ENCODE results near the gene SNTB2. TPM values are rescaled to one million over a fixed set of nuclear protein-coding genes. Genes with fewer than 3 reads are reported as not detected.

Gene SNTB2
- total RNA-seq, 1 experiment from 2014 or later: 20.2 TPM

DNA sequence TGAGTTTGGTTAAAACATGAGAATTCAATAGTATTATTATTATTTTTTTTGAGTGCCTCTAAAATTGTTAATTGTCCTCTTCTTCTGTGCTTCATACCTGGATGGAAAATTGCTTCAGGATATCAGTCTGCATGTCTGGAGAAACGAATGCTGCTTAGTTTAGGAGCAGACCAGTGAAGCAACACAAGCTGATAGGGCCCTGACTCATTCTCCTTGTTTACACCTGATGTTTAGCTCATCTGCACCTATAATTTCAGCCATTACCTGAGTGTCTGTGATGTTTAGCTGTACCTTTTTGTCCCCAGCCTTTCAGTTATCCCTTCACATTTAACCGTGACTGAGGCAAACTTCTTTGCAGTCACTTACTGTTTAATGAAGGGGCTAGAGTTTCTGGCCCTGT lies 14.8 kb downstream of the SNTB2 start:
- no peak overlapping the region for H2BK5ac ChIP-seq (ENCODE audit: insufficient read length, low read length)
- H3K23ac ChIP-seq (ENCODE audit: insufficient read length, low read depth, low read length): no peak overlapping the region
- H3K4me1 Mint-ChIP-seq: no peaks in the 10 kb centered on the region
- H4K20me1 ChIP-seq (ENCODE audit: control insufficient read depth, insufficient read depth, insufficient read length): no peaks in the 10 kb centered on the region
- H4K8ac ChIP-seq (replicated peaks; ENCODE audit: insufficient read length, low read depth, low read length): no peak overlapping the region
- TF ChIP-seq, protein P1, sequence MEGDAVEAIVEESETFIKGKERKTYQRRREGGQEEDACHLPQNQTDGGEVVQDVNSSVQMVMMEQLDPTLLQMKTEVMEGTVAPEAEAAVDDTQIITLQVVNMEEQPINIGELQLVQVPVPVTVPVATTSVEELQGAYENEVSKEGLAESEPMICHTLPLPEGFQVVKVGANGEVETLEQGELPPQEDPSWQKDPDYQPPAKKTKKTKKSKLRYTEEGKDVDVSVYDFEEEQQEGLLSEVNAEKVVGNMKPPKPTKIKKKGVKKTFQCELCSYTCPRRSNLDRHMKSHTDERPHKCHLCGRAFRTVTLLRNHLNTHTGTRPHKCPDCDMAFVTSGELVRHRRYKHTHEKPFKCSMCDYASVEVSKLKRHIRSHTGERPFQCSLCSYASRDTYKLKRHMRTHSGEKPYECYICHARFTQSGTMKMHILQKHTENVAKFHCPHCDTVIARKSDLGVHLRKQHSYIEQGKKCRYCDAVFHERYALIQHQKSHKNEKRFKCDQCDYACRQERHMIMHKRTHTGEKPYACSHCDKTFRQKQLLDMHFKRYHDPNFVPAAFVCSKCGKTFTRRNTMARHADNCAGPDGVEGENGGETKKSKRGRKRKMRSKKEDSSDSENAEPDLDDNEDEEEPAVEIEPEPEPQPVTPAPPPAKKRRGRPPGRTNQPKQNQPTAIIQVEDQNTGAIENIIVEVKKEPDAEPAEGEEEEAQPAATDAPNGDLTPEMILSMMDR (conservative IDR thresholded peaks at IDR 0.05): no peak
- H3K56ac ChIP-seq (ENCODE audit: insufficient read length, low read depth, low read length): no peak overlapping the region
- no peaks in the 10 kb centered on the region; a peak in 1 of 7 replicates for H3K36me3 Mint-ChIP-seq (ENCODE audit: insufficient read depth in 1 of 3, low read depth in 3 of 3)
- H3K79me2 ChIP-seq (ENCODE audit: insufficient read depth, low read length): peaks cover 3% of the 10 kb centered on the region; the same call in 1 of the 2 replicates
- no peaks in the 10 kb centered on the region for H3K27me3 Mint-ChIP-seq (ENCODE audit: low read depth)
- H3K27me3 ChIP-seq (ENCODE audit: insufficient read depth, low read length): no peaks in the 10 kb centered on the region
- no peak overlapping the region for H2BK12ac ChIP-seq (ENCODE audit: insufficient read length, low read depth, low read length)
- H4K91ac ChIP-seq (ENCODE audit: insufficient read length, low read depth, low read length): no peak overlapping the region
- no peaks in the 10 kb centered on the region for H3K9me3 ChIP-seq (ENCODE audit: control insufficient read depth, low read depth, low read length)
- H3K9ac ChIP-seq (ENCODE audit: extremely low read depth, insufficient read length, low read length): no peak overlapping the region
- H2BK120ac ChIP-seq (ENCODE audit: low read depth, low read length, poor library complexity, severe bottlenecking): no peak overlapping the region
- WGBS (ENCODE audit: extremely low coverage, insufficient read length, low lambda C conversion rate): no CpG with 5 or more reads among the region's 2 CpGs
- no peak overlapping the region for H3K18ac ChIP-seq (ENCODE audit: insufficient read length, low read depth, low read length)
- no peak overlapping the region for H2BK15ac ChIP-seq (ENCODE audit: low read depth, low read length)
- no peak overlapping the region for H3K4me3 Mint-ChIP-seq
- no peak overlapping the region for H4K5ac ChIP-seq (ENCODE audit: insufficient read length, low read depth, low read length)
- H3K23me2 ChIP-seq (ENCODE audit: insufficient read length, low read depth, low read length, poor library complexity, severe bottlenecking): no peaks in the 10 kb centered on the region
- no peak overlapping the region for H2AK5ac ChIP-seq (ENCODE audit: insufficient read length, low read length)
- no peak overlapping the region for H3K4ac ChIP-seq (ENCODE audit: low read depth, low read length)
- no peaks in the 10 kb centered on the region for H3K4me1 ChIP-seq (ENCODE audit: insufficient read depth, low read length)
- no peak overlapping the region for H3K27ac ChIP-seq (ENCODE audit: insufficient read length, low read depth, low read length)
- H3K9me3 Mint-ChIP-seq: no peaks in the 10 kb centered on the region
- no peak overlapping the region for H3T11ph ChIP-seq (ENCODE audit: low read length)
- no peak overlapping the region for H2BK20ac ChIP-seq (ENCODE audit: low read depth, low read length, poor library complexity, severe bottlenecking)
- H3K27ac Mint-ChIP-seq: peak overlapping the region; percentile 2 to 79 (median 31); a peak in 2 of 7 replicates
- no peak for DNase-seq
- no peak overlapping the region for H3K14ac ChIP-seq (ENCODE audit: insufficient read depth, low read length)
- peaks cover 5% of the 10 kb centered on the region for H3K79me1 ChIP-seq (ENCODE audit: insufficient read depth, low read depth, low read length, poor library complexity, severe bottlenecking)
- no peak overlapping the region for H2AFZ ChIP-seq (ENCODE audit: low read length)
- no peak overlapping the region for H3K4me2 ChIP-seq (ENCODE audit: insufficient read depth, insufficient read length, low read length)
